Brain microvascular endothelial cell (primary cell): Measurements from ENCODE around the gene RFXANK.

Source experiments
- DNase-seq: peaks from one replicate; pipeline ENCODE4 v3.0.0-alpha.2; 2020
- H3K27ac ChIP-seq: fragments of 250-450 bp; sonication (Bioruptor Pico); 2 replicates; pipeline ENCODE4 v1.5.1; 2020; ENCODE audit warnings: mild to moderate bottlenecking, moderate library complexity
- H3K27me3 ChIP-seq: fragments of 250-450 bp; sonication (Bioruptor Pico); replicated peaks from 2 replicates; pipeline ENCODE4 v1.5.1; 2020; ENCODE audit warnings: mild to moderate bottlenecking
- H3K36me3 ChIP-seq: fragments of 250-450 bp; sonication (Bioruptor Pico); replicated peaks from 2 replicates; pipeline ENCODE4 v1.5.1; 2020; ENCODE audit warnings: mild to moderate bottlenecking
- H3K4me3 ChIP-seq: 2 replicates; pipeline ENCODE4 v1.5.1; 2011; ENCODE audit warnings: low read depth, mild to moderate bottlenecking, control low read depth, low read length, moderate library complexity
- CTCF ChIP-seq: IDR thresholded peaks from 2 replicates; pipeline ENCODE4 v1.5.1; 2011; ENCODE audit warnings: low read depth, mild to moderate bottlenecking, moderate library complexity, low read length, control low read depth, inconsistent platforms; ENCODE audit errors: missing control alignments
- in situ Hi-C: cut with HindIII; loops from 2 replicates; pipeline ENCODE4 v1.10.0; 2017; ENCODE audit warnings: low sequenced_read_pairs, low pct_ligation_motif_present

RFXANK gene

GRCh38 chr19:19227217-19227616 lies 35.2 kb downstream of the RFXANK start:
- no peak for TF ChIP-seq CTCF
- Histone ChIP-seq H3K4me3 (no peak overlapping the region), H3K36me3 (no peaks in the 10 kb centered on the region), H3K27ac (no peak overlapping the region), H3K27me3 (peaks cover 5% of the 10 kb centered on the region)
- in situ Hi-C loops = no loop called here
- no peak for DNase-seq

GRCh38 chr19:19229701-19230100 lies 37.6 kb downstream of the RFXANK start:
- H3K36me3 ChIP-seq = no peaks in the 10 kb centered on the region
- no peak overlapping the region for H3K4me3 ChIP-seq
- in situ Hi-C loops = no loop called here
- DNase-seq = no peak
- H3K27ac ChIP-seq = no peak overlapping the region
- peaks cover under 1% of the 10 kb centered on the region for H3K27me3 ChIP-seq
- TF ChIP-seq CTCF = no peak

- DNase-seq = no peak
- no peak overlapping the region for H3K27ac ChIP-seq
- no peak for TF ChIP-seq CTCF
- no peaks in the 10 kb centered on the region for H3K27me3 ChIP-seq
- H3K4me3 ChIP-seq = no peak overlapping the region
- in situ Hi-C loops = no loop called here
- H3K36me3 ChIP-seq = no peaks in the 10 kb centered on the region
Measured at GRCh38 chr19:19230999-19231398, 38.9 kb downstream of the RFXANK start.

- H3K27ac ChIP-seq = no peak overlapping the region
- no peak for DNase-seq
- in situ Hi-C loops = no loop called here
- no peak overlapping the region for H3K4me3 ChIP-seq
- no peaks in the 10 kb centered on the region for H3K27me3 ChIP-seq
- TF ChIP-seq CTCF = no peak
- H3K36me3 ChIP-seq = no peaks in the 10 kb centered on the region
Measured at GRCh38 chr19:19232261-19232721, 40.2 kb downstream of the RFXANK start.

- Histone ChIP-seq H3K36me3 (no peaks in the 10 kb centered on the region), H3K27ac (no peak overlapping the region), H3K27me3 (no peaks in the 10 kb centered on the region), H3K4me3 (no peak overlapping the region)
- in situ Hi-C loops = no loop called here
- no peak for TF ChIP-seq CTCF
- no peak for DNase-seq
Measured at GRCh38 chr19:19234220-19234816, 42.3 kb downstream of the RFXANK start.

- in situ Hi-C loops = no loop called here
- no peak overlapping the region for H3K4me3 ChIP-seq
- H3K36me3 ChIP-seq = no peaks in the 10 kb centered on the region
- no peak for DNase-seq
- TF ChIP-seq CTCF = no peak
- no peaks in the 10 kb centered on the region for H3K27me3 ChIP-seq
- H3K27ac ChIP-seq = no peak overlapping the region
Measured at GRCh38 chr19:19236173-19236572, 44.1 kb downstream of the RFXANK start.
